GM19328 (cell line): Measurements from ENCODE around the gene ADRB1.

ENCODE experiments used
- ATAC-seq: cut with Tn5 transposase; IDR thresholded peaks from one replicate; pipeline ENCODE4 v1.9.1; 2021; ENCODE audit warnings: mild to moderate bottlenecking, moderate library complexity; ENCODE audit not compliant: unreplicated experiment

Gene ADRB1

DNA sequence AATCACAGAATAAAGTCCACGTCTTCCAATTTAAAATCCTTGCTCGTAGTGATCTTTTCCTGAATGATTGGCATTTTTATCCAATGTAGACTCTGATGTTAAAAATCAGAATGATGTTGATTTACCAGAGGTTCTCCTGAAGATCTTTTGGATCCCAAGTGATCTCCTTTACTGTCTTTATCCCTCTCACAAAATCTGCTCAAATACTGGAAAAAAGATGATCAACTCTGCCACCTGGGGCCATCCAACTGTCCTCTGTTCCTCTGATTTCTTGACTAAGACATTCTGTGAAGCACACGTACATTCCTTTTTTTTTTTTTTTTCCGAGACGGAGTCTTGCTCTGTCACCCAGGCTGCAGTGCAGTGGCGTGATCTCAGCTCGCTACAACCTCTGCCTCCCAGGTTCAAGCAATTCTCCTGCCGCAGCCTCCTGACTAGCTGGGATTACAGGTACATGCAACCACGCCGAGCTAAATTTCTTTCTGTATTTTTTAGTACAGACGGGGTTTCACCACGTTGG lies 18.0 kb upstream of the ADRB1 start:
- no peak for ATAC-seq

DNA sequence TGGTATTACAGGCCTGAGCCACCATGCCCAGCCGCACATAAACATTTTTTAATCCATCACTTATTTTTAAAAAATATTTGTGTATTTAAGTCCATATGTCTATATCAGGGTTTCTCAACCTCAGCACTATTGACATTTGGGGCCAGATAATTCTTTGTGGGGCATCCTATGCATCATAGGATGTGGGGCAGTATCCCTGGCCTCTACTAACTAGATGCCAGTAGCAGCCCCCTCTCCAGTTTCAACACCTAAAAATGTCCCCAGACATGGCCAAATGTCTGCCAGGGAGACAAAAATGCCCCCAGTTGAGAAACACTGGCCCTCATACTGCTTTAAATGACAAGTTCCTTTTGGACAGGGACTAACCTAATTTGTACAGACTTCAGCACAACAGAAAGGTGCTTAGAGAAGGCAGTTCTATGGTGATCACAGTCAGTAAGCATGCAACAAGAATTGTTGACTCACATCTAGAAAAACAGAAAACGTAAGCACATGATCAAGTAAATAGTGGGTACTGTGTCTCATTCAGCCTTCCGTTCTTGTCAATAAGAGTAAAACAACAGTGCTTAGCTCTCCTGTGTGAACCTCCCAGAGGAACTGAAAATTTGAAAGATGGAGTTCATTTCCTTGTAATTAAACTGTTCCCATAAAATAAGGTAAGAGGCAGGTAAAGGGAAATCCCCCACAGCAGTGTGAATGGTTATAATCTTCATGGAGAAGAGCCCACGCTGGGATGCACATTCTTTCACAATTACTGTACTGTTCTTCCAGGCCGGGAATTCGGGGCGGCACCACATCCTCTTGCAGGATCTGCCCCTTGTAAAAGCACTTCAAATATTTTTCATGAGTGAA lies 17.3 kb upstream of the ADRB1 start:
- ATAC-seq, result no peak

DNA sequence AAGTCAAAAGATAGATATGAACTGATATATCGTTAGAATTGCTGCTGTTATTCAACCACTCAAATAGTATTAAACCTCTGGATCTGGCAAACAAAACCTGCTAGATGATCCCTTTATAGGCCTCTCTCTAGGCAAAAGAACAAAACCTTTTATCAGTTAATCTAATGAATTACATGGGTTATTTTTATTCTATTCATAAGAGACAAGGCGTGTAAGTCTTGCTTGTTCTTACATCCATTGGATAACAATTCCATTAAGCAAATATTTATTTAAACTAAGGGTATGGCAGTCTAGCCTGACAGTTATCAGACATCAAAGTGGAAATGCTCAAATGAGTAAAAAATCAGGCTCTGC lies 16.6 kb upstream of the ADRB1 start:
- ATAC-seq, result no peak

DNA sequence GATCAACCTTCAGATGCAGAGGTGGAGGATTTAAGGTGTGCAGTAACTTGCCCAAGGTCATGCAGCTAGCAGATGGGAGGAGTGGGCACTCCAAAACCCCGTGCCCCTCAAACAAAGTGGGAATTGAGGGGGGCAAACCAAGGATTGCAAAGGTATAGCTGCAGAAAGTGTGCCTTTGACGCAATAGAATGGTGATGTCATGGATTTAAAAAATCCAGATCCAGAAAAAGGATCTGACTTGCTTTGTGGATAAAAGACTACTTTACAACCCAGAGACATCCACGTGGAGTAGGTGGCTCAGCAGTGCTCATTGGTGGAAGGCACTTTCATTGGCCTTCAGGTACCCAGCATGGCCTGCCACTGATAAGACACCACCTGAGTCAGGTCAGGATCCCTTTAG lies 15.7 kb upstream of the ADRB1 start:
- no peak for ATAC-seq

DNA sequence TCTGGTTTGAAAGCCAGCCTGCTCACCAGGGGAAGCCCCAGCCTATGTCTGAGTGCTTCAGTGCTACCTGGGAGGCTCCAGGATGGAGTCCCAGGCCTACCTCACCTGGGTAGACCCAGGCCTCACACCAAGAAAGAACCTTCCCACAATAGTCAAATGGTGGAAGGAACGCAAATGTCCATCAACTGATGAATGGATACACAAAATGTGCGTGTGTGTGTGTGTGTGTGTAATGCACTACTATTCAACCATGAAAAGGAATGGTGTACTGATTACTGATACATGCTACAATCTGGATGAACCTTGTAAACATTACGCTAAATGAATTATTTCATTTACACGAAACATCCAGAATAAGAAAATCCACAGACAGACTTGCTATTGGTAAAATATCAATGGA lies 15.2 kb upstream of the ADRB1 start:
- ATAC-seq, result no peak

DNA sequence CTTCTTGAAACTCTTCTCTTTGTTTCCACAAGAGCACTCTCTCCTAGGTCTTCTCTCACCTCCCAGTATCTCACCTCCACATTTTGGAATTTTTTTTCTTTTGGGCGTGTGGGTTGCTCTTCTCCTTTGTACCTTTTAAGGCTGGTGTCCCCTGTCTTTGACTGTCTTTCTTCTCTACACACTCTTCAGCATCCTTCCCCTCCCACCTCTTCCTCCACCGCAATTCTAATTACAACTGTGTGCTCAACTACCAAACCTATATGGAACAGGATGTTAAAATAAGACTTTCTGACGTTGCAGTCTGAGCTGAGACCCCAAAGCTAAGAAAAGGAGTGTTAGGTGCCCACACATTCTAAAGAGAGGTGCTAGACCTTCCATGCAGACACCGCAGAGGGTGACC lies 14.0 kb upstream of the ADRB1 start:
- ATAC-seq, result no peak

DNA sequence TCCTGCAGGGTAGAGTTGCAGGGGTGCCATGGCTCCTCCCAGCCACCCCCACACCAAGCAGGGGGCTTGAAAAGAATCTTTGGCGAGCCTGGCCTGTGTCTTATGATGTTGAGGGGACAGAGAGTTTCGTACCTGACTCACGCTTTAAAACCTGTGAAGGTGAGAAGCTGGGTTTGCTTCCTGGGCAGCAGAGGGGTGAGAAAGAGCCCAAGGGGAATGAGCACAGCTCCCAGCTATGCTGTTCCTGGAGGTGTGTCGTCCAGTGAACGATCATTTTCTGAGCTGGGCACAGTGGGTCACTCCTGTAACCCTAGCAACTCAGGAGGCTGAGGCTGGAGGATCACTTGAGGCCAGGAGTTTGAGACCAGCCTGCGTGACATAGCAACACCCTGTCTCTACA lies 13.5 kb upstream of the ADRB1 start:
- no peak for ATAC-seq

DNA sequence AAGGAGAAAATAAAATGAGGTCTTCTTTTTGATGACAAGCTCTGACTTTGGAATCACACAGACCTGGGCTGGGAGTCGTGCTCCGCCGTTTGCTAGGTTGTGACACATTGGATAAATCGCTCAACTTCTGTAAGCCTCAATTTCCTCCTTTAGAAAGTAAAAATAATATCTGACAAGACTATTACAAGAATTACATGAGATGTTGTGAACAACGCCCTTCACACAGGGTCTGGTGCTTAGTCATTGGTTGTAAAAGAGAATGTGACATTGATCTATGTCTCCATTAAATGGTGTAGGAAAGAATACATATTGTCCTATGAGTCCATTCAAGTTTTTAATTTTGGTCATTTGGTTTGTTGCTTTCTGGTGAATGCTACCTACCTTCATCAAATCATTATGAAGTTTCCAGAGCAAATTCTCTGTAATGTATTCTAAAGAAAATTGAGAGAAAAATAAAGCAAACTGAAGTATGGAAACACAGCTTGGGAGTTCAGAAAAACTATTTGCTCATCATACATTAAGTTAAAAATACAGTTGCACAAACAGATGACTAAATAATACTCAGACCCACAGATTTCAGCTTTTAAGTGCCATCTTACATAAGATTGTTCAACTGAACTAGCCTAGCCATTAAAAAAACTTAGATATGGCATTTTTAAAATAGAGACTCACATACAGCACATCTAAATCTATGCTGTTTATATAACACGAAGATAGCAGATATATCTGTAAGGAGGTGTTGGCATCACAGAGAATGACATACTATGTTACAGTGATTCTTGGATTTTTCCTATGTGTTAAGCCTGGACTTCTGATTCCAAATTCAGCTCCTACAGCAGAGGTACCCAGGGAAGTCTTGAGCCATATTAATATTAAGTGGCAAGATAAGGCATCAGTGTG lies 12.3 kb upstream of the ADRB1 start:
- no peak for ATAC-seq

DNA sequence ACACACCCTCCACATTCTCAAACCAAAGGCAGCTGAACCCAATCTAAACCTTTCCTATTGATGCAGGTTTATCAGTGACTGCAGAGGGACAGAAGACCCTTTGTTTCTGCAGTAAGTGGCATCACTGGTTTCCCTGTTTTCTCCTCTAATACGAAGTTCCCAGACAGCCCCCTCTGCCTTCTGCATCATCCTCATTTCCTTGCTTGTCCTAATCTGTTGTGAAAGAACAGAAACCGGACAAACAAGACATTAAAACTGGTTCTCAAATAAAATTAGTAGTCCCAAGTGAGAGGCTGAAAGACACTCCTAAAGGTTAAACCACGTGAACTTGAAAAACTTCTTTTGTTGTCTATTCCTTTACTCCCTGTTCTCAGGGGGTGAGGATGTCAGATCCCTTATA lies 10.1 kb upstream of the ADRB1 start:
- ATAC-seq, result no peak

DNA sequence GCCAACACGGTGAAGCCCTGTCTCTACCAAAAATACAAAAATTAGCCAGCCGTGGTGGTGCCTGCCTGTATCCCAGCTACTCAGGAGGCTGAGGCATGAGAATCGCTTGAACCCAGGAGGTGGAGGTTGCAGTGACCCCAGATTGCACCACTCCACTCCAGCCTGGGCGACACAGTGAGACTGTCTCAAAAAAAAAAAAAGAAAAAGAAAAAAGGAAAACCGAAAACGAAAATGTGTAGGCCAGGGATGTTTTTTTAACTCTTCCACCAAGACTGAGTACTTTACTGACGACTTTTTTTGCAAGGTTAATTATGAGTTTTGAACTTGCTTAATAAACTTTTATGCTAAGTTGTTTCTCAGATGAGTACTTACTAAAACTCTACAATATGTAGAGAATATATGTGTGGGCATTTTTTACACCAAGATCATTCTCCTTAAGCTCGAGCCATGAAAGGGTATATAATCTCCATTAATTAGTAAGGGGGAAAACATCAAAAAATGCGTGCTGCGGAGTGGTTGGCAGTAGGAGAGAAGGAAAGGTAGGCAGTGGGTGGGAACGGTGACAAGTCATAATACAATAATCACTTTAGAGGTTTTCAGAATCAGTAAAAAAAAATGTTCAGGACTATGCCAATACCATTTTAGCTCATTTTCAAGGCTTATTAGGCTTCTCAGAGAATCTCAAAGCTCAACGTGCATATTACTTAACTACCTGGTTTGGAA lies 8.6 kb upstream of the ADRB1 start:
- ATAC-seq, result no peak

DNA sequence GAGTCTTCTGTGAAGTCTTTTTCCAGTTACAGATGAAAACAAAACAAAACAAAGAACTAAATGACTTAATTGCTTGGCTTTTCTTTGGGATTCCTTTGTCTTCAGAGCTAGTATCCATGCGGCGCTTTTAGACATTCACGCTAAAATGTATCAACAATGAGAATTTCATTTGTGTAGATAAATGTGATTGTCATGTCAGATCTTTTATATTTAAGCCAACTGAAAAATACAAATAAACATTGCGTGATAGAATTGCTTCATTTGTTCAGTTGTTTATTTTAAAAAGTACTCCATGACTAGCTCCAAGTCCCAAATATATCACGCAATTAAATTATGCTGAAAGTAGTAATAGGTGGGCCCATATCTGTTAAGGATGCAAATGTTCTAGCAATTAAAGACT lies 7.9 kb upstream of the ADRB1 start:
- no peak for ATAC-seq

DNA sequence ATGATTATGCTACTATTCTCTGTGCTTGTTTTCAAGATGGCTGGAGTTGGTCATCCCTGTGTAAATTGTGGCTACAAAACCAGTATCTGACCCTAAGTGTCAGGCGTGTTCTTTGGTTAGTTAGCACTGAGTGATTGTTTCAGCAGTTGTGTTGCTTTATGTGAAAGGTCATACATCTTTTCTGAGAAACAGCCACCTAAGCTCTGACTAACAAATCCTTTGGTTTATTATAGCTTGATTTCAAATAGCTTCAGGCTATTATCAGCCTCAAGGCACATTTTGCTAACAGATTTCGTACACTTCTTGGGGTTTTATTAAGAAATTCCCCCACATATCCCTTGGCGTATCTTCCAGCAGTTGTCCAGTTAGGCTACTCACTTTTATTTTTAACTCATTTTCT lies 4.8 kb upstream of the ADRB1 start:
- ATAC-seq, result no peak

DNA sequence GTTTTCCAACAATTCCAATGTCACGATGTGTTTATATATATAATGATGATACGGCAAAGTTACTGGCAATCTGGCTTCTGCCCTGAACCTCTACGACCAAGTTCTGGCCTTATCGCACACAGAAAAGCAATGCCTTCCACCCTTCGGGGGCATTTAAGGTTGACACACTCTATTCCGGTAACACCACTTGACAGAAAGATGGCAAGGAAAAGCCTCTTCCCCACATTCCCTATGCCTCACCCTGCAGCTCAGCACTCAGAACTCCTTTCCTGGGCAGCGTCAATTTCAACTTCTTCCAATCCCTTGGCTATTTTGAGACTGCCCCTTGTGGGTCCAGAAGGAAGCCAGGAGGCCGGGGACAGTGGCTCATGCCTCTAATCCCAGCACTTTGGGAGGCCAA lies 2.5 kb upstream of the ADRB1 start:
- ATAC-seq, result no peak

DNA sequence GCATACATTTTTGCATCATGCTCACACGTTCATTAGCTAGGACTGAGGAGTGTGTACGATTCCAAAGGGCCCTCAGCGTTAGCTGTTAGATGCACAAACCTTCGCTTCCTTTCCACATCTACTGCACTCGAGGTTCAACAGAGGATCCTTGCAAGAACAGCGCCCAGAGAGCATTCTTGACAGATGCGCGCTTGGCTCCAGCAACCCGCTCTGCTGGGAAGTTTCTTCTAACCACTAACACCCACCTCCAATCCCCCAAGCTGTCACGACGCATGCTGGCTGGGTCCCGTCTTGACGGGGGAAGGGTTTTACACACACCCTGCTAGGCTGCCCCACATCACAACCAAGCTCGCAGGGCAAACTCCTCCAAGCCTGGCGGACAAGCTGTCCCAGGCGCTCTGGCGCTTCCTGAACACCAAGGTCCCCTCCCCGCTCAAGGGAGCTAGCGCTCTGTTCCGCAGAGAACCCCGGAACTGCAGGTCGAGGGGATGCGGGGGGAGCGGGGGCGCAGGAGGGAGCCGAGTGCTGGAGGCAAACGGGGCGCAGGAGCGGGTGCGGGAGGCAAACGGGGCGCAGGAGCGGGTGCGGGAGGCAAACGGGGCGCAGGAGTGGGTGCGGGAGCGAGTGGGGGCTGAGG lies 653 bp upstream of the ADRB1 start:
- ATAC-seq, result no peak

DNA sequence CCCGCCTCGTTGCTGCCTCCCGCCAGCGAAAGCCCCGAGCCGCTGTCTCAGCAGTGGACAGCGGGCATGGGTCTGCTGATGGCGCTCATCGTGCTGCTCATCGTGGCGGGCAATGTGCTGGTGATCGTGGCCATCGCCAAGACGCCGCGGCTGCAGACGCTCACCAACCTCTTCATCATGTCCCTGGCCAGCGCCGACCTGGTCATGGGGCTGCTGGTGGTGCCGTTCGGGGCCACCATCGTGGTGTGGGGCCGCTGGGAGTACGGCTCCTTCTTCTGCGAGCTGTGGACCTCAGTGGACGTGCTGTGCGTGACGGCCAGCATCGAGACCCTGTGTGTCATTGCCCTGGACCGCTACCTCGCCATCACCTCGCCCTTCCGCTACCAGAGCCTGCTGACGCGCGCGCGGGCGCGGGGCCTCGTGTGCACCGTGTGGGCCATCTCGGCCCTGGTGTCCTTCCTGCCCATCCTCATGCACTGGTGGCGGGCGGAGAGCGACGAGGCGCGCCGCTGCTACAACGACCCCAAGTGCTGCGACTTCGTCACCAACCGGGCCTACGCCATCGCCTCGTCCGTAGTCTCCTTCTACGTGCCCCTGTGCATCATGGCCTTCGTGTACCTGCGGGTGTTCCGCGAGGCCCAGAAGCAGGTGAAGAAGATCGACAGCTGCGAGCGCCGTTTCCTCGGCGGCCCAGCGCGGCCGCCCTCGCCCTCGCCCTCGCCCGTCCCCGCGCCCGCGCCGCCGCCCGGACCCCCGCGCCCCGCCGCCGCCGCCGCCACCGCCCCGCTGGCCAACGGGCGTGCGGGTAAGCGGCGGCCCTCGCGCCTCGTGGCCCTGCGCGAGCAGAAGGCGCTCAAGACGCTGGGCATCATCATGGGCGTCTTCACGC lies 825 bp downstream of the ADRB1 start:
- no peak for ATAC-seq

DNA sequence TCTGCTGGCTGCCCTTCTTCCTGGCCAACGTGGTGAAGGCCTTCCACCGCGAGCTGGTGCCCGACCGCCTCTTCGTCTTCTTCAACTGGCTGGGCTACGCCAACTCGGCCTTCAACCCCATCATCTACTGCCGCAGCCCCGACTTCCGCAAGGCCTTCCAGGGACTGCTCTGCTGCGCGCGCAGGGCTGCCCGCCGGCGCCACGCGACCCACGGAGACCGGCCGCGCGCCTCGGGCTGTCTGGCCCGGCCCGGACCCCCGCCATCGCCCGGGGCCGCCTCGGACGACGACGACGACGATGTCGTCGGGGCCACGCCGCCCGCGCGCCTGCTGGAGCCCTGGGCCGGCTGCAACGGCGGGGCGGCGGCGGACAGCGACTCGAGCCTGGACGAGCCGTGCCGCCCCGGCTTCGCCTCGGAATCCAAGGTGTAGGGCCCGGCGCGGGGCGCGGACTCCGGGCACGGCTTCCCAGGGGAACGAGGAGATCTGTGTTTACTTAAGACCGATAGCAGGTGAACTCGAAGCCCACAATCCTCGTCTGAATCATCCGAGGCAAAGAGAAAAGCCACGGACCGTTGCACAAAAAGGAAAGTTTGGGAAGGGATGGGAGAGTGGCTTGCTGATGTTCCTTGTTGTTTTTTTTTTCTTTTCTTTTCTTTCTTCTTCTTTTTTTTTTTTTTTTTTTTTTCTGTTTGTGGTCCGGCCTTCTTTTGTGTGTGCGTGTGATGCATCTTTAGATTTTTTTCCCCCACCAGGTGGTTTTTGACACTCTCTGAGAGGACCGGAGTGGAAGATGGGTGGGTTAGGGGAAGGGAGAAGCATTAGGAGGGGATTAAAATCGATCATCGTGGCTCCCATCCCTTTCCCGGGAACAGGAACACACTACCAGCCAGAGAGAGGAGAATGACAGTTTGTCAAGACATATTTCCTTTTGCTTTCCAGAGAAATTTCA lies 1.7 kb downstream of the ADRB1 start:
- no peak for ATAC-seq

DNA sequence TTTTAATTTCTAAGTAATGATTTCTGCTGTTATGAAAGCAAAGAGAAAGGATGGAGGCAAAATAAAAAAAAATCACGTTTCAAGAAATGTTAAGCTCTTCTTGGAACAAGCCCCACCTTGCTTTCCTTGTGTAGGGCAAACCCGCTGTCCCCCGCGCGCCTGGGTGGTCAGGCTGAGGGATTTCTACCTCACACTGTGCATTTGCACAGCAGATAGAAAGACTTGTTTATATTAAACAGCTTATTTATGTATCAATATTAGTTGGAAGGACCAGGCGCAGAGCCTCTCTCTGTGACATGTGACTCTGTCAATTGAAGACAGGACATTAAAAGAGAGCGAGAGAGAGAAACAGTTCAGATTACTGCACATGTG lies 2.4 kb downstream of the ADRB1 start:
- ATAC-seq, result no peak

DNA sequence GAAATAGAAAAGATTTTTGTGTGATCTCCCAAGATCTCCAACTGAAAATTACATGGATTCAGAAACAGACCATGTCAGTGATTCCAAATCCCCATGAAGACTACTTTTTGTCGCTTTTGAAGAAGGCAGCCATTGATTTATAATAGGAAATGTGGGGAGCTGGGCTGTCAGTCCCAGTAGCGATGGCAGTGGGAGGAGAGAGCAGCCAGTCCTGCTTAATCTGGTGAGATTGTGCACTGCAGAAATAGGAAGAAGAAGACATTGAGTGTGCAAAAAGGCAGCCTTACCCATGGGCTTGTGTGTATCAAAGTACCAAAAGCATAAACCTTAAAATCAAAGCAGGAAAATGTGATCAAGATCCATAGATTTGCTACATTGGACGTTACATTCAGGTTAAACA lies 4.8 kb downstream of the ADRB1 start:
- no peak for ATAC-seq

DNA sequence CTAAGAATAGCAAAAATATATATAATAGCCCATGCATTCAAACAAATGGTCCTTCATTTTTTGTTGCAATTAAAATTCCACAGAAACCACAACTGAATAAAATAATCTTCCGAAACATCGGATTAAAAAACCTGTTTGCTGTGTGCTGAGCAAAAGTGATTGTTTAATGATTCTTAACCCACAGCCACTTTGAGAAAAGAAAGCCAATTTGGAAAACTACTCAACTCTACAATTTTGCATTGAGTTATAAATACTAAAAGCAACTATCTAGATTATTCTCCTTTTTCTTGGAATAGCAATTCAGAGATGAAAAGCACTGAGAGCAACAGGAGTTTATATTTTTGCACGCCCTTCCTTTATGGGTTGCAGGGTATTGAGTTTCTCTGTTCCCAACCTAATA lies 8.0 kb downstream of the ADRB1 start:
- ATAC-seq, result no peak
